ENCODE results near the gene RNASE8. TPM values are rescaled to one million over a fixed set of nuclear protein-coding genes. Genes with fewer than 3 reads are reported as not detected.

The RNASE8 gene
- total and polyA plus RNA-seq, 2 of the 8 experiments (the other 6 are each of a cell fraction or from before 2014, with no cell fraction given) = not detected

GRCh38 chr14:21092273-21093011, 34.8 kb downstream of the RNASE8 start (continued):
- TF ChIP-seq E2F6 (IDR thresholded peaks at IDR 0.05) (peak; percentile 73; the same call in 1 of the 2 replicates), SP2 (IDR thresholded peaks at IDR 0.05; ENCODE audit: low read length) (no peak), RNF2 (IDR thresholded peaks at IDR 0.05; ENCODE audit: borderline replicate concordance, low read depth, low read length, missing control alignments, poor library complexity, severe bottlenecking) (no peak), ASH2L (IDR thresholded peaks at IDR 0.05; ENCODE audit: low read length) (peak; percentile 56), YY1 (IDR thresholded peaks at IDR 0.05; ENCODE audit: low read depth, low read length) (peak; percentile 72), CTCF (IDR thresholded peaks at IDR 0.05; ENCODE audit: control extremely low read depth in 1 of 3, insufficient read depth in 1 of 3, low read depth in 1 of 3, low read length in 3 of 3) (peak; percentile 100), GABPA (IDR thresholded peaks at IDR 0.05; ENCODE audit: borderline replicate concordance, insufficient read depth, low read length) (peak; percentile 59; the same call in 1 of the 2 replicates), EP300 (IDR thresholded peaks at IDR 0.05; ENCODE audit: borderline replicate concordance in 1 of 2, low read depth in 2 of 2, low read length in 2 of 2) (peak in 1 of 2 experiments; percentile 63; a peak in 1 of 3 replicates), SIN3A (conservative IDR thresholded peaks at IDR 0.05 in 1 of 2, IDR thresholded peaks at IDR 0.05 in 1 of 2; ENCODE audit: low read depth in 1 of 2, low read length in 2 of 2) (peak; percentile 79 to 91; a peak in 3 of 4 replicates), ATF3 (IDR thresholded peaks at IDR 0.05; ENCODE audit: insufficient read depth, low read depth, low read length) (peak; percentile 85), POU5F1 (IDR thresholded peaks at IDR 0.05; ENCODE audit: low read depth, low read length) (no peak), SP4 (IDR thresholded peaks at IDR 0.05; ENCODE audit: low read length) (no peak), CTBP2 (IDR thresholded peaks at IDR 0.05; ENCODE audit: borderline replicate concordance, insufficient read depth, insufficient read length, low read length) (no peak), PHF8 (conservative IDR thresholded peaks at IDR 0.05; ENCODE audit: low read depth, low read length) (no peak), BACH1 (IDR thresholded peaks at IDR 0.05; ENCODE audit: low read length) (no peak), NRF1 (IDR thresholded peaks at IDR 0.05; ENCODE audit: low read depth, low read length) (no peak; the same call in 1 of the 2 replicates), SIX5 (IDR thresholded peaks at IDR 0.05; ENCODE audit: low read depth, low read length) (no peak), SRF (IDR thresholded peaks at IDR 0.05; ENCODE audit: low read depth, low read length) (peak; percentile 44; the same call in 1 of the 2 replicates), KDM4A (IDR thresholded peaks at IDR 0.05; ENCODE audit: low read depth, low read length, severe bottlenecking) (no peak)
